Measurements from ENCODE around the gene TMEM141.

TMEM141 gene

GRCh38 chr9:136743639-136744211 is 47.4 kb upstream of the TMEM141 start:
- Histone ChIP-seq H3K4me3 (ENCODE audit: low read length, poor library complexity, severe bottlenecking) (no peak overlapping the region), H3K9me3 (ENCODE audit: insufficient read depth, low read depth, low read length) (no peaks in the 10 kb centered on the region), H3K4me2 (ENCODE audit: low read depth, low read length, poor library complexity, severe bottlenecking) (no peak overlapping the region), H3K9ac (ENCODE audit: low read depth, low read length, poor library complexity, severe bottlenecking) (no peak overlapping the region), H3K4me1 (ENCODE audit: insufficient read depth, low read length, poor library complexity, severe bottlenecking) (no peaks in the 10 kb centered on the region), H2AFZ (ENCODE audit: low read length) (no peak overlapping the region), H3K79me2 (ENCODE audit: insufficient read depth, low read length) (no peaks in the 10 kb centered on the region), H3K27me3 (ENCODE audit: insufficient read depth, low read length, poor library complexity, severe bottlenecking) (no peaks in the 10 kb centered on the region), H3F3A (ENCODE audit: low read depth) (no peaks in the 10 kb centered on the region), H3K36me3 (ENCODE audit: insufficient read depth, low read length) (no peaks in the 10 kb centered on the region), H4K20me1 (ENCODE audit: insufficient read depth, low read length, poor library complexity, severe bottlenecking) (no peaks in the 10 kb centered on the region), H3K9me2 (replicated peaks; ENCODE audit: low read depth, low read length) (no peaks in the 10 kb centered on the region)
- TF ChIP-seq EZH2phosphoT487 (IDR thresholded peaks at IDR 0.05; ENCODE audit: borderline replicate concordance) (no peak), CTCF (conservative IDR thresholded peaks at IDR 0.05; ENCODE audit: low read length) (no peak)

GRCh38 chr9:136744773-136745172 is 46.4 kb upstream of the TMEM141 start:
- no peak overlapping the region for H3K4me3 ChIP-seq (ENCODE audit: low read length, poor library complexity, severe bottlenecking)
- H4K20me1 ChIP-seq (ENCODE audit: insufficient read depth, low read length, poor library complexity, severe bottlenecking), result no peaks in the 10 kb centered on the region
- TF ChIP-seq EZH2phosphoT487 (IDR thresholded peaks at IDR 0.05; ENCODE audit: borderline replicate concordance) (no peak), CTCF (conservative IDR thresholded peaks at IDR 0.05; ENCODE audit: low read length) (no peak)
- H3K9ac ChIP-seq (ENCODE audit: low read depth, low read length, poor library complexity, severe bottlenecking), result no peak overlapping the region
- no peaks in the 10 kb centered on the region for H3K4me1 ChIP-seq (ENCODE audit: insufficient read depth, low read length, poor library complexity, severe bottlenecking)
- no peak overlapping the region for H3K4me2 ChIP-seq (ENCODE audit: low read depth, low read length, poor library complexity, severe bottlenecking)
- H3K36me3 ChIP-seq (ENCODE audit: insufficient read depth, low read length), result no peaks in the 10 kb centered on the region
- H3K9me2 ChIP-seq (replicated peaks; ENCODE audit: low read depth, low read length), result no peaks in the 10 kb centered on the region
- no peaks in the 10 kb centered on the region for H3K79me2 ChIP-seq (ENCODE audit: insufficient read depth, low read length)
- no peak overlapping the region for H2AFZ ChIP-seq (ENCODE audit: low read length)
- H3K27me3 ChIP-seq (ENCODE audit: insufficient read depth, low read length, poor library complexity, severe bottlenecking), result no peaks in the 10 kb centered on the region
- no peaks in the 10 kb centered on the region for H3K9me3 ChIP-seq (ENCODE audit: insufficient read depth, low read depth, low read length)
- H3F3A ChIP-seq (ENCODE audit: low read depth), result no peaks in the 10 kb centered on the region

GRCh38 chr9:136745389-136746154 is 45.6 kb upstream of the TMEM141 start:
- Histone ChIP-seq H2AFZ (ENCODE audit: low read length) (no peak overlapping the region), H3K4me3 (ENCODE audit: low read length, poor library complexity, severe bottlenecking) (no peak overlapping the region), H3K36me3 (ENCODE audit: insufficient read depth, low read length) (no peaks in the 10 kb centered on the region), H3K4me2 (ENCODE audit: low read depth, low read length, poor library complexity, severe bottlenecking) (no peak overlapping the region), H3K9me3 (ENCODE audit: insufficient read depth, low read depth, low read length) (no peaks in the 10 kb centered on the region), H3F3A (ENCODE audit: low read depth) (no peaks in the 10 kb centered on the region), H3K27me3 (ENCODE audit: insufficient read depth, low read length, poor library complexity, severe bottlenecking) (no peaks in the 10 kb centered on the region), H3K79me2 (ENCODE audit: insufficient read depth, low read length) (no peaks in the 10 kb centered on the region), H3K9ac (ENCODE audit: low read depth, low read length, poor library complexity, severe bottlenecking) (no peak overlapping the region), H4K20me1 (ENCODE audit: insufficient read depth, low read length, poor library complexity, severe bottlenecking) (no peaks in the 10 kb centered on the region), H3K9me2 (replicated peaks; ENCODE audit: low read depth, low read length) (no peaks in the 10 kb centered on the region), H3K4me1 (ENCODE audit: insufficient read depth, low read length, poor library complexity, severe bottlenecking) (no peaks in the 10 kb centered on the region)
- TF ChIP-seq CTCF (conservative IDR thresholded peaks at IDR 0.05; ENCODE audit: low read length), result no peak
